ENCODE measurements around the gene PRKCI.
A peak's percentile ranks its signal among the peaks of the same experiment; 100 is the strongest.
"Not testable (repeated sequence)": the region's sequence is repeated elsewhere in the genome, so short reads cannot be mapped to it uniquely, and the experiment has no call there.

The PRKCI gene

DNA sequence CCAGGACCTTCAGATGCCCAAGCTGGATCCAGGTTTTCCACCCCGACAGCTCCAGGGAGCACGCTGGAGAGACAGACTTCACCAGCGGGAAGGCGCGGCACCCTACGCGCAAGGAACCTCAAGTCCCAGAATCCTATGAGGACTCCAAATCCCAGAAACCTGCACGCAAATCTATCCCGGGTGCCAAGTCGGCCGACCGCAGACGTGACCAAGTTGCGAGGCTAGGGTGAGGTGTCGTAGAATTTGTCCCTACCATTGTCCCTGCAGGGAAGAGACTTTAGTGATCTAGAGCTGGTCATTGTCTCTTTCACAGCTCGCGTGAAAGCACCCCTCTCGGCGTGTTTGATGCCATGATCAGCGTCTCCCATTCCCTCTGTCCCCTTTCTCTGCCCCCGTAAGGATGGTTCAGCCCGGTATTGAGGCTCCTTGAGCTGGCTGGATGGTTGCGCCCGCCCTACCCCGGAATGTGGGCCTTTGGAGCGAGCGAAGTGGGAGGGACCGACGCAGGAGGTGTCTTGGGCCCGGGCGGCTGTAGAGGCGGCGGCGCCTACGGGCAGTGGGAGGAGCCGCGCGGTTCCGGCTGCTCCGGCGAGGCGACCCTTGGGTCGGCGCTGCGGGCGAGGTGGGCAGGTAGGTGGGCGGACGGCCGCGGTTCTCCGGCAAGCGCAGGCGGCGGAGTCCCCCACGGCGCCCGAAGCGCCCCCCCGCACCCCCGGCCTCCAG, at the start of gene PRKCI:
Gene PRKCI, plus strand, starts transcription at position 501 of the 723 bp plus-strand sequence. CDS start 246 bp downstream, outside the sequence.
- peak; percentile 98 for DNase-seq (ENCODE audit: low spot score)

DNA sequence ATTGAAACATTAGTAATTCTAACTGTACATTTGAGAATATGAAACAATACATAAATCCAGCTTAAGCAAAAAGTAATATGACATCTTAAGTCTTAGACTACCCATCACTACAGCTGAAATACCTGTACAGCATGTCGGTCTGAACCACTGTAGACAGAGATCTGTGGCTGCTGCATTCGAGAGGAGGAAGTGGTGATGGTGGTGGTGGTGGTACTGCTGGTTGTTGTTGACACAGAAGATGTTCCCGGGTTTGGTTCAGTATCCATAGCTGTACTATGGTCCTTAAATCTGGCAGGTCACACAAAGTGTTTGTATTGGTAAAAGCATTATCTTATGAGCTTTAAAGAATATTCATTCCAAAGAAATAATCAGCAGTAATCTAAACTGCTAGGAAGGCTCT, 43.6 kb upstream of the PRKCI start:
- no peak for DNase-seq (ENCODE audit: low spot score)

DNA sequence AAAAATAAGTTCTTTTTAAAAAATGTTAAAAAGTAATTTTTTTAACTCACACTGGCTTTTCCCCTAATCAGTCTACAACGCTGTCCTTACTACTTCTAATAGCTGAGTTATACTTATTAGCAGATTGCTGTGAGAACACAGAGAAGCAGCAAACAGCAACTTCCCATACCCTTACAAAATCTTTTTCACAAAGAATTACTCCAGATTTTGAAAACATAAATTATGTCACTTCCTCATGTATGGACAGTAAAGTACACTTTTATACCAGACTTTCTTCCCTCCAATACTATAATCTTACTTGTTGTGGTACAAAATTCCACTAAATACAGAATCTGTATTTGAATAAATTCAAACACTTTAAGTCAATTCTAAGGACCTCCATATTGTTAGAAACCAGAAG, 42.8 kb upstream of the PRKCI start:
- no peak for DNase-seq (ENCODE audit: low spot score)

DNA sequence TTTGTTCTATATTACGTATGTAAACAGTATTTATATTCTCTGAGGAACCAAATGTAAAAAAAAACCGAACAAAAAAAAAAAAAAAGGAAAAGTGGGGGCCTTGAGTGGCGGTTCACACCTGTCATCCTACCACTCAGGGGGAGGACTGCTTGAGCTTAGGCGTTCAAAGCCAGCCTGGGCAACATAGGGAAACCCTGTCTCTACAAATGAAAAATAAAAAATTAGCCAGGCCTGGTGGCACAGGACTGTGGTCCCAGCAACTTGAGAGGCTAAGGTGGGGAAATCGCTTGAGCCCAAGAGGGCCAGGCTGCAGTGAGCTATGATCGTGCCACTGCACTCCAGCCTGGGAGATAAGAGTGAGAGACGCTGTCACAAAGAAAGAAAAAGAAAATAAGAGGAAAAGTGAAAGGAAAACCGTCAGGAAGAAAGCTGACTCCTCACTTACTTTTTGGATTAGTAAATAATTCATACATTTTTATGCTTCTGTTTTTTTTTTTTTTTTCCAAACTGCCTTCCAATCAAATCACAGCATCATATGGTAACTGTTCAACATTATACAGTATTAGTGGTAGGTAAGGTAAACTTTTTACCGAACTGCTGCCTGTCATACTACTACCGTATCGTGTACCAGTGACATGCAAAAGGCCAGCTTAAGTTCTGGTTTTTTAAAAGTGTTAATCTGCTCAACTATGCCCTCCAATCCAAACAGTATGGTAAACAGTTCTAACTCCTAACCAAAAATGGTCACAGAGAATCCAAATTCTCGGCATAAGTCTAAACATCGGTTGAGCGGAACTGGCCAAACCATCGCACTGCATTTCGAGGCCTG, 41.9 kb upstream of the PRKCI start:
- DNase-seq (ENCODE audit: low spot score): no peak

DNA sequence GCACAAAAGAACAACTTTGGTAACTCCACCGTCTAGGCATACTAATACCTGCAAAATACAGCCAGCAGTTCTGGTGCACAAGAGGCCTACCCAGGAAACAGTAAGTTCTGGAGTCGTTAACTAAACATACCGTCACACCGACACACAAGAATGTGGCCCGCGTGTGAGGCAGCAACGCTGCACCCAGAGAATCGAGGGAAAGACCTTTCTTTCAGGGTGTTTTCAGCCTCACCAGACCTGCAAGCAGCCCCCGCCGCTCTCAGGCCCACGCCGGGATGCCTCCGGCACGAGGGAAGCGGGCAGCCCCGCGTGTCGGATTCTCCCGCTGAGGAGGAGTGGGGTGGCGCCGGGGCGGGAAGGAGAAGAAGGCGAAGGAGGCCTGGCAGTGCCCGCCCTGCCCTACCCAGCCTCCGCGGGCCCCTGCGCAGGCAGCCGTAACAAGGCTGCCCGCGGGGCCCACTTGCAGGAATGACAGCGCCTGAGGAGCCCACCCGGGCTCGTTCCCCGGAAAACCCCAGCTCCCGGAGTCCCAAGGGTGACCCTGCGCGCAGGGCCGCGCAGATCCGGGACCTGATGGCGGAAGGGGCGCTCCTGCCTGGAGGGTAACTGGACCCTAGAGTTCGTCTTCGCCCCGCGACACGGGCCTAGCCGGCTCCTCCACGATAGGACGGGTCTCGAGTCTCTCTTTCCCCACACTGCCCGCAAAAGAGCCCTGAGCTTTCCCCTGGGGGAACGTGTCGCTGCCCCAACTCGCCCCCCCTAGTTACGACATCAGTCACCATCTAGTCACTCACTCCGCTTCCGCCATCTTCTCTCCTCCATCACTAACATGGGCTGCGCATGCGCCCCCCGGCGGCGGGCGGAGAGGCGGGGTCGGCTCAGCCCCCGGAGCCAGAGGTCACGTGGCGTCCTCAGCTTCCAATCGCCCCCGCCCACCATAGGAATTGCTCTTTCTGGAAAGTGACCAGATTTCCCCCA, 41.0 kb upstream of the PRKCI start, which contains the start of gene PHC3:
Gene PHC3, minus strand, starts transcription at position 826 of the 978 bp plus-strand sequence. Its CDS starts 18 bp downstream, at position 808.
- DNase-seq (ENCODE audit: low spot score): peak; percentile 99

DNA sequence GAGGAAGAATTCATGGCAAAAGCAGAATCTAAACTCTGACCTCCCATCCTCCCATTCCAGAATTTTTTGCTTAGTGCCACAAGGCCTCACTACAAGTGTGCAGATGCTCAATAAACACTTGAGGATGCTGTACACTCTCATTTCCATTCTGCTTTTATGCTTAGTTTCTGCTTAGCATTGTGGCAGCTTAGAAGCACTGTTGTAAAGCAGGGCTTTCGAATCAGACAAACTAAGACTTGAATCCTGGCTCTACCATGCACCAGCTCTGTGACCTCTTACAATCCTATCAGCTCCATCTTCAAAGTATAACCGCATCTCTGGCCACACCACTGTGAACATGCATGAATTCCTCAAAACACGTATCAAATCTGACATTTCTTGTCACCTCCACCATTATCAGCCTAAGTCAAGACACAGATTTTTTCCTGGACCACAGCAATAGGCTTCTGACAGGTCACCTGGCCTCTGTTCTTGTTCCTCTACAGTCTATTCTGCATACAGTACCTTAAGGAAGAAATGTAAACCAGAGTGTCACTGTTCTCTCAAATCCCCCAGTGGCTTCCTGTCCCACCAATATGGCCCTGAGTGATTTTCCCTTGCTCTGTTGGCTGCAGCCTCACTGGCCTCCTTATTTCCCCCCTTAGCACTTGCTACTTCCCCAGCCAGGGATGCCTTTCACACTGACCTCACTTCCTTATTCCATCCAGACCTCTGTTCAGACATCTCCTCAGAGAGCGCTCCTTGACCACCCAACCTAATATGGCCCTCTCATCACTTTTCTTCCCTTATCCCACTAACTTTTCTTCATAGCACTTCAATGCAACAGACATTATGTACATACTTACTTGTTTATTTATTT, 32.6 kb upstream of the PRKCI start:
- DNase-seq (ENCODE audit: low spot score): no peak

DNA sequence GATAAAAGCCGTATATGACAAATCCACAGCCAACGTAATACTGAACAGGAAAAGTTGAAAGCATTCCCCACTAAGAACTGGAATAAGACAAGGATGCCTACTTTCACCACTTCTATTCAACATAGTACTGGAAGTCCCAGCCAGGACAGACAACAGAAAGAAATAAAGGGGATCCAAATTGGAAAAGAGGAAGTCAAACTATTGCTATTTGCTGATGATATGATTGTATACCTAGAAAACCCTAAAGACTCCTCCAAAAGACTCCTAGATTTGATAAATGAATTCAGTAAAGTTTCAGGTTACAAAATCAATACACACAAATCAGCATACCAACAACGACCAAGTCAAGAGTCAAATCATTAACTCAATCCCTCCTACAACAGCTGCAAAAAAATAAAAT, 26.5 kb upstream of the PRKCI start:
- DNase-seq (ENCODE audit: low spot score): not testable (repeated sequence)

DNA sequence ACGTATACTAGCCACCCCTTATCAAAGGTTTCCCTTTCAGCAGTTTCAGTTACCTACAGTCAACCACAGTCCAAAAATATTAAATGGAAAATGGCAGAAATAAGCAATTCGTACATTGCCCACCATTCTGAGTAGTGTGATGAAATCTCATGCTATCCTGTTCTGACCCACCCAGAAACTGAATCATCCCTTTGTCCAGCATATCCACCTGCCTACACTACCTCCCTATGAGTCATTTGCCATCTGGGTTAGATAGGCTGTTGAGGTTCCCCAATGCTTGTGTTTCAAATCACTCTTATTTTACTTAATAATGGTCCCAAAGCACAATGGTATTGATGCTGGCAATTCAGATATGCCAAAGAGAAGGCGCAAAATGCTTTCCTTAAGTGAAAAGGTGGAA, 25.4 kb upstream of the PRKCI start:
- no peak for DNase-seq (ENCODE audit: low spot score)

DNA sequence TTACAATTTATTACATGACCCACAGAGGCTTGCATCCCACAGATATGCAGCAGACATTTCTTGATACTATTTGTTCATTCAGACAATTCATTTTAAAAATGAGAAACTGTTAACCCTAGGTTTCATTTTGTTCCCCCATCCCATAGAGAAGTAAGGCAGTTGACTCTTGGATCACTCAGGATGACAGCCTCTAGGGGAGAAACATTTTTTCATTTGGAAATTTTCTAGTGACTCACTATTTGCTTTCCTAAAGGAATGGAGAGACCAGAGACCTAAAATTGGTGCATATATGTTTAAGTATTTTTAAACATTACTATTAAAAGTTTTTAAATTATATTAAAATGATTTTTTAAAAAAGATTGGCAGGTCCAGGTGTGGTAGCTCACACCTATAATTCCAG, 21.2 kb upstream of the PRKCI start:
- DNase-seq (ENCODE audit: low spot score): no peak

DNA sequence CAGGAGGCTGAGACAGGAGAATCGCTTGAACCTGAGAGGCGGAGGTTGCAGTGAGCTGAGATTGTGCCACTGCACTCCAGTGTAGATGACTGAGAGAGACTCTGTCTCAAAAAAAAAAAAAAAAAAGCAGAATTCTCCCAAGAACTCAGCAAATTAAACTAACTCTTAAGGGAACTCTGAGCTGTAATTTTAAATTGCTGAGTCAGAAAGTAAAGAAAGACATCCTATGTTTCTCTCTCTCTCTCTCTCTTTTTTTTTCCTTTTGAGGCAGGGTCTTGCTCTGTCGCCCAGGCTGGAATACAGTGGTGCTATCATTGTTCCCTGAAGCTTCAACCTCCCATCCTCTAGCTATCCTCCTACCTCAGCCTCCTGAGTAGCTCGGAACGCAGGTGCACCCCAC, 20.7 kb upstream of the PRKCI start:
- DNase-seq (ENCODE audit: low spot score): no peak

DNA sequence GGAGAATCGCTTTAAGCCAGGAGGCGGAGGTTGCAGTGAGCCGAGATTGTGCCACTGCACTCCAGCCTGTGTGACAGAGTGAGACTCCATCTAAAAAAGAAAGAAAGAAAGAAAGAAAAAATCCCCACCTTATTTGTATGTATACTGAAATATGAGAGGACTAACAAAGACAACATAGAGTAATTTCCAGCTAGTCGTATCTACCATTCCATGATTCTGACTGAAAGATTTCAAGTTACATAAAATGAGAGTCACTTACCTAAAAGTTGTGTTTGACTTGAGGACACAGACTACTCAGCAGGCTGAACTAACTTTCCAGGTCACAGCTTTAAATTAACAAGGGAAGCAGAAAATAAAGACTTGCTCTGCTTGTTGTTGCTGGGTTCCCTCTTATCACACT, 18.8 kb upstream of the PRKCI start:
- no peak for DNase-seq (ENCODE audit: low spot score)

DNA sequence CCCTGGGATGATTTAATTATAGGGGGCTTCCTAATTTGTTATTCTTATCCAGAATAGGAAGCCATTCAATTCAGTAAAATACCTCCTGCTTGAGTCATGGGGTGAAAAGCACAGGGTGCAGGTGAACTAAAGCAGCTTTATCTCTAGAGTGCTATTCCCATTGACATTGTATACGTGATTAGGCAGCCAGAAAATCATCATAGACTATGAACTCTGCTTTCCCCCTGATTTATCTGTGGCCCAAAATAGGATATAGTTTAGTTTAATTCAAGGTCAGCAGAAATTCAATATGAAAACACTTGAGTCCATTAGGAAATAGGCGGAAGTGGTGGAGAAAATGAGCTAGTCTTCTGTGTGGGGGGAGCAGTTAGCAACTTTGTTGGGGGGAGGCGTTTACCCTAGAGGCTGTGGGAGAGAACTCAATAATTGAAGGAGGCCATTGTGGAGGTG, 18.2 kb upstream of the PRKCI start:
- no peak for DNase-seq (ENCODE audit: low spot score)

DNA sequence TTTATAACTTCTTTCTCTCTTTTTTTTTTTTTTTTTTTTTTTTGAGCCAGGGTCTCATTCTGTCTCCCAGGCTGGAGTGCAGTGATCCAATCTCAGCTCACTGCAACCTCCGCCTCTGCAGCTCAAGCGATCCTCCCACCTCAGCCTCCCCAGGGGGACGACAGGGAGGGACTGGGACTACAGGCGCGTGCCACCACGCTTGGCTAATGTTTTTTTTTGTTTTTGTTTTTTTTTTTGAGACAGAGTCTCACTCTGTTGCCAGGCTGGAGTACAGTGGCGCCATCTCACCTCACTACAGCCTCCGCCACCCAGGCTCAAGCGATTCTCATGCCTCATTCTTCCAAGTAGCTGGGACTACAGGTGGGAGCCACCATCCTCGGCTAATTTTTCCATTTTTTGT, 17.7 kb upstream of the PRKCI start:
- no peak for DNase-seq (ENCODE audit: low spot score)

DNA sequence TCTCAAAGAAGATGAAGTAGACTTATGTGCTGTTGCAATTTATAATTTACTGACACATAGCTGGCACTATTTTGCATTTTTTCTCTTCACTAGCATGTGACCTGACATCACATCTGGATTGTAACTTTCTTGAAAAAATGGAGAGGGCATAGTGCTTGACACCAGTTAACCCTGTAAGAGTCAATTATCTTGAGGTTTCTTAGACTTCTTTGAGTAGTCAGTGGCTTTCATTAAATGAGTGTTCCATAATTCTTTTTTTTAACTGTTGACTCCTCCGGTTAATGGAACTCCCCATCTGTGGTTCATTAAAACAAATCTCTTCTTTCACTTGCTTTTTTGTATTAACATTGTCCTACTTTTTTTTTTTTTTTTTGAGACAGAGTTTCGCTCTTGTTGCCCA, 16.9 kb upstream of the PRKCI start:
- no peak for DNase-seq (ENCODE audit: low spot score)

DNA sequence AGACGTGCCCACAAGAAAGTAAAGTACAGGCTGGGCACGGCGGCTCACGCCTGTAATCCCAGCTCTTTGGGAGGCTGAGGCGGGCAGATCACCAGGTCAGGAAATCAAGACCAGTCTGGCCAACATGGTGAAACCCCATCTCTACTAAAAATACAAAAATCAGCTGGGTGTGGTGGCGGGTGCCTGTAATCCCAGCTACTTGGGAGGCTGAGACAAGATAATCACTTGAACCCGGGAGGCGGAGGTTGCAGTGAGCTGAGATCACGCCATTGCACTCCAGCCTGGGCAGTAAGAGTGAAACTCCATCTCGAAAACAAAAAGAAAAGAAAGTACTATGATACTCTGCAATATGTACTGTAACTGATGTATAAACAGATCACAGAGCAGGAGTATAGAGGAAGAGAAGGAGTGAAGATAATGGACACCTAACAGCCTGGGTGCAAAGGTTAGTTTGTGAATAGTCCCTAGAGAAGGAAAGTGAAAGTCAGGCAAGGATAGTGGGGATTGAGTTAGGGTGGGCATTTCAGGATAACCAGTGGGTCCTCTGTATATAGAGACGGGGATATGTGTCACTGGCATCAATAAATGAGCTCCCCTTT, 16.0 kb upstream of the PRKCI start:
- DNase-seq (ENCODE audit: low spot score): not testable (repeated sequence)

DNA sequence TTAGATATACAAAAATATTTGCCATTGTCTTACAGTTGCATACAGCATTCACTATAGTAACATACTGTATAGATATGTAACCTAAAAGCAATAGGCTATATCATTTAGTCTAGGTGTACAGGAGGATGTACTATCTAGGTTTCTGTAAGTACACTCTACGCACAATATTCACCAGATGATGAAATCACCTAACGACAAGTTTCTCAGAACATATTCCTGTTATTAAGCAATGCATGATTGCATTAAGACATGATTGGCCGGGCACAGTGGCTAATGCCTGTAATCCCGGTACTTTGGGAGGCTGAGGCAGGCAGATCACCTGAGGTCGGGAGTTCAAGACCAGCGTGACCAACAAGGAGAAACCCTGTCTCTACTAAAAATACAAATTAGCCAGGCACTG, 14.5 kb upstream of the PRKCI start:
- no peak for DNase-seq (ENCODE audit: low spot score)

DNA sequence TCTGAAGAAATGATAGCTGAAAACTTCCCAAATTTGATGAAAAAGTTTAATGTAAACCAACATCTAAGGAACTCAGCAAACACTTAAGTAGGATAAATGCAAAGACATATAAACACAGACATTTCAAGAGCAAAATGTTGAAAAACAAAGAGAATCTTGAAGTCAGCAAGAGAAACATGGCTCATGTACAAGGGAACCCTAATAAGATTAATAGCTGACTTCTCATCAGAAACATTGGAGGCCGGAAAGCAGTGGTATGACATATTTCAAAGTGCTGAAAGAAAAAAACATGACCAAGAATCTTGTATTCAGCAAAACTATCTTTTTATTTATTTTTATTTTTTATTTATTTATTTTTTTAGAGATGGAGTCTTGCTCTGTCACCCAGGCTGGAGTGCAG, 10.6 kb upstream of the PRKCI start:
- DNase-seq (ENCODE audit: low spot score): no peak

DNA sequence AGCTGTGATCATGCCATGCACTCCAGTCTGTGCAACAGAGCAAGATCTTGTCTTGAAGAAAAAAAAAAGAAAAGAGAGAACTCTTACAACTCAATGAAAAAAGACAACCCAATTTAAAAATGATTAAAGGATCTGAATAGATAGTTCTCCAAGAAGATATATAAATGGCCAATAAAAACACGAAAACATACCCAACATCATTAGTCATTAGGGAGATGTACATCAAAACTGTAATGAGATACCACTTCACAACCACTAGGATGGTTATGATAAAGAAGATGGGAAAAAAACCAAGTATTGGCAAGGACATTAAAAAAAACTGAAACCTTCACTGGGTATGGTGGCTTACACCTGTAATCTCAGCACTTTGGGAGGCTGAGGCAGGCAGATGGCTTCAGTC, 2.4 kb upstream of the PRKCI start:
- DNase-seq (ENCODE audit: low spot score): no peak

DNA sequence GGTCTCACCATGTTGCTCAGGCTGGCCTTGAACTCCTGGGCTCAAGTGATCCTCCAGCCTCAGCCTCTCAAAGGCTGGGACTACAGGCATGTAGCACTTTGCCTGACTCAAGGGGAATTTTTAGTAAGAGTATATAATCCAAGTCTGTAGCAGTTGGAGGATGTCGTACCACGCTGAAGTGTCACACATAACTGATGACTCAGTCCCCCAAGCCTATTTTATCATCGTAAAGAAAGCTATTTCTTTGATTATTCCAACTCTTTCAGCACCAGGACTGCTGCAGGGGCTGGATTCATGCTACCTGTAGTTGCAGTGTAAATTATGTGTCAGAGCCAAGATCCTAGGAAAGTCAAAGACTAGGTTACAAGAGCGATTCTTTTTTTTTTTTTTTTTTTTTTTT, 1.4 kb upstream of the PRKCI start:
- no peak for DNase-seq (ENCODE audit: low spot score)

DNA sequence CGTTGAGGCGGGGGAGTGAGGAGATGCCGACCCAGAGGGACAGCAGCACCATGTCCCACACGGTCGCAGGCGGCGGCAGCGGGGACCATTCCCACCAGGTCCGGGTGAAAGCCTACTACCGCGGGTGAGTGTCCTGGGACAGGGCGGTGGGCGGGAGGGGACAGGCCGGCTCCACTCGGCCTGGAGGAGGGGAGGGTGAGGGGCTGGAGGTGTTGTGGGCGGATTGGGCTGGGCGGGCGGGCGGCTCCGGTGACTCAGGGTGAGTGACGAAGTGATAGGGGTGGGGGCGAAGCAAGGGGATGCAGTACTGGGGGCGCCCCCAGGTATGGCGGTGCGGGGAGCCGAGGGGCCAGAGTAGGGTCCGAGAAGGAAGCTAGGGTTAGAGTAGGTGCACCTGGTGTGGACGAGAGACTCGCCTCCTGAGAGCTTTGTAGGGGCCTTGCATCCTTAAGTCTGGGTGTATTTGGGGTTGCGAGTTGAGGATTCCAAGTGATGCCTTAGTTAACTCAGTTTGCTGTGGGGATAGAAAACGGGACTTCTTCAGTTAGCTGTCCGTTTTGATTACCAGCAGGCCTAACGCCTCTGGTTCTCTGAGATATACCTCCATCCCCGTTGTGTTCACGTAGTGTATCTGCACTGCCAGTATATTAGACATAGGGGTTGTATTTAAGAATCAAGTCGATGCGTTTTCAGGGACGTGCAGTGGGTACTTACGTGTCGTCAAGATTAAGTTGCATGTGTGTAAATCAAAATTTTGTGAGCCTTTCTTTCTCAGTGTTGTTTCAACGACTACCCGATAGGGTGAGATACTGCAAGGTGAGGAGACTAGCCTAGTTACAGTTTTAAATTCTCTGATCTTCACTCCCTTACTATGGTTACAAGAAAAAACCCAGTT, 670 bp downstream of the PRKCI start:
- DNase-seq (ENCODE audit: low spot score): peak; percentile 72
